ENCODE results near the gene SEPTIN7.
"Not testable (repeated sequence)": the region's sequence is repeated elsewhere in the genome, so short reads cannot be mapped to it uniquely, and the experiment has no call there.

SEPTIN7 gene

DNA sequence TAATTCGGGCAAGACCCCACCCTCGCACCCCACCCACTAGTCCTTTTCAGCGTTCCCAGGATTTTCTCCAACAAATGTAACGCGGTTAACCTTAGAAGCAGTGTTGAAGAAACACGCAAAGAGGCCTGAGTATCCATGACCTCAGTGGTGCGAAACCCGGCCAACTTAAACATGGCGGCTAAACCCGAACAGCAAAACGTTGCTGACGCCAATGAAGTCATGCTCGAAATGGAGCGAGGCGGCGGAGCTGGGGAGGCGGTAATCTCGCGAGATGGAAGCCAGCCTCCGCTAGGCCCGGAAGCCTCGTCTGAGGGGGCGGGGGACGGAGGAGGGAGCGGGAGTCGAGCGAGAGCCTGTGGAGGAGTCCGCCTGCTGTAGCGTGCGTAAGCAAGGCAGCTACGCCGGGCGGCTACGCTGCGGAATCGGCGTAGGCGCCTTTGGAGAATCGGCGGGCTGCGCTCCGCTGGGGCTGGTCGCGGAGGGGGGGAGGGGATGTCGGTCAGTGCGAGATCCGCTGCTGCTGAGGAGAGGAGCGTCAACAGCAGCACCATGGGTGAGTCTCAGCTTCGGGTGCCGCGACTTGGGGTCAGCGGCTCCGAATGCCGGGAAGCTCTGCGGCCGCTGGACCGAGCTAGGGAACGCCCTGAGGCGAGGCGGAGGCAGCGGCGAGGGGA lies at the start of gene SEPTIN7:
Gene SEPTIN7, plus strand, starts transcription at position 340 of the 674 bp plus-strand sequence. Its CDS starts 153 bp downstream, at position 493.
- peak; percentile 94 for DNase-seq

DNA sequence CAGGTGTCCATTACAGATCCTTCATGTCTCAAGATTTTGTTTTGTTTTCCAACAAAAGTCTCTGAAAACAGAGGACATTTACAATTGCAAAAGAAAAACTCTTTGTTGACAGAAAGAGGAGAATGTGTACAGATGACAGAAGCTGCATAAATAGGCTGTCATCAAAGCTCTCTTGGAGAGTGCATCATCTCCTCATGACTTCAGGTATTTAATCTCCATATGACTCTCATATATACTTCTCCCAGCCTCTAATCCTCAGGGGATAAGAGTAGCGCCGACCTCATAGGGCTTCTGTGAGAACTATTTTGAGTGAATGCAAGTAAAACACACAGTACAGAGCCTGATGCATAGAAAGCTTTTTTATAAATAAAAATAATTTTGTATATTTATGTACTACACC lies 48.1 kb upstream of the SEPTIN7 start:
- DNase-seq, result no peak

DNA sequence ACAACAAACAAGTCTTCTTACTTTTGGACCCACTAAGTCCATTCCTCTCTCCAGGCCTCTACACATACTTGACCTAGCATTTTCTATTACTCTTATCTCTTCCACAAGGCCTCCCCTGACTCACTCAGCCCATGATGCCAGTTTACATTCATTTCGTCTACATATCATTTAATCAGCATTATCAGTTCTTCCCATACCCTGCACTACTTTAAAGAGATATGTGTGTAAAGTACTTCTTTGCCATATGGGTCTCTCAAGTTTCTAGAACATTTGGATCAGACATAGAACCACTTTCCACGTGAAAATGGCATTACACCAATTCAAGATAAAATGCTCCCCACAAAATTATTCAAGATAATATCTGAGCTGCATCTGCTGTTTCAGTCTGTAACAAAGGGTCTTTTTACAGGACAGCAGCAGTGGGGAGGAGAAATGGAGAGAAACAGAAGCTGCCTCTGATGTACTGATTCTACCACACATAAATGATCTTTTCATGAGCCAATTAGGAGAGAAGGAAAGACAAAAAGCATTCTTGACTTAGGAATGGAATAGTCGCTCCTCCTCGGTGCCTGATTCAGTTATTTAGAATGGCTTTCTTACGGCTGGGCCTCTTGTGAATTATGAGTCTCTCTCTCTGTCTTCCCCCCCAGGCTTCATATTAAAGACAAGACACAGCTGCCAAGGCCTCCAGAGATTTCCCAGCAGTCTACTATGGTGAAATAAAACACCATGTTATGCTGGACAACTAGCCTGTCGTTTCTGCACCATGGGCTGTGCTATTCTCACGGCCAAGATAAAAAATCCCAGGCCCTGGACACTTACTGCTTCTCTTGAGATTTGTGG lies 46.9 kb upstream of the SEPTIN7 start:
- no peak for DNase-seq

DNA sequence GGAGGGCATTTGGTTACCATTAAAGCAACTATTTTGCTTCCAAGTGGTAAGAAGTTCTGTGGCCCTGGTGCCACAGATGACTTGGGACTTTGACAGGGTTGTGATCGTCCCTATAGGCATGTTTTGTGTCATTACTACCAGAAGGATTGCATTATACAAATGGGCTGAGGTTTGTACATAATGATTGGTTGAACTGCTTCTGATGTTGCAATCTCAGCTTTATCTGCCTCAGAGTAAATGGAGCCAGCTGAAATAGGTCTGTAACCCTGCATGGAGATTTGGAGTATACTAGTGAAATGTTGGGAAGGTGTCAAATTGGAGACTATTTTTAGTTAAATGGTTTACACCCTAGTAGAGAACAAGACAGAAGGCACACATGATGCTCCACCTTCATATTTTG lies 46.1 kb upstream of the SEPTIN7 start:
- DNase-seq, result no peak

DNA sequence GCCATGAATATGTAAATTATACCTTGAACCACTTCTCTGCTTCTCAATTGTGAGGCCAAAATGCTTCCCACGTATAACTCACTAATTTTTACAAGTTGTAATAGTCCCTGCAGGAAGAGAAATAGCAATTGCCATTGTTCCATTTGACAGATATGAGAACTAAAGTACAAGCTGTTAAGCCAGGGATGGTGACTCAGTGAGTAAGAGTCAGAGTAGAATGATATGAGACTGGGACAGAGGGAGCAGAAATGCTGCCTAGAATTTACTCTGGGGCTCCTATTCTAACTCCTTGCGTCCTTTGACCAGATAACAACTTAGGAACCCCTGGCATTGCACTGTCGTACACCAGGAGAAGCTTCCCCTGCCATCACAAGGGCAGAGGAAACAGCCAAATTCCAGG lies 45.1 kb upstream of the SEPTIN7 start:
- no peak for DNase-seq

DNA sequence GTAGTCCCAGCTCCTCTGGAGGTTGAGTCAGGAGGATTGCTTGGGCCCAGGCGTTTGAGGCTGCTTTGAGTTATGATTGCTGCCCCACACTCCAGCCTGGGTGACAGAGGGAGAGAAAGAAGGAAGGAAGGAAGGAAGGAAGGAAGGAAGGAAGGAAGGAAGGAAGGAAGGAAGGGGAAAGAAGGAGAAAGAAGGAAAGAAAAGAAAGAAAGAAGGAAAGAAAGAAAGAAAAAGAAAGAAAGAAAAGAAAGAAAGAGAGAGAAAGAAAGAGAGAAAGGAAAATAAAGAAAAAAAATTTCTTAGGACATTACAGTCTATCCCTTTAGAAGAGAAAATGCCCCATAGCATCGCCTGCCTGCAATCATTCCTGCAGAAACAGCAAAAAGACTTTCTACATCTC lies 44.4 kb upstream of the SEPTIN7 start:
- DNase-seq, result not testable (repeated sequence)

DNA sequence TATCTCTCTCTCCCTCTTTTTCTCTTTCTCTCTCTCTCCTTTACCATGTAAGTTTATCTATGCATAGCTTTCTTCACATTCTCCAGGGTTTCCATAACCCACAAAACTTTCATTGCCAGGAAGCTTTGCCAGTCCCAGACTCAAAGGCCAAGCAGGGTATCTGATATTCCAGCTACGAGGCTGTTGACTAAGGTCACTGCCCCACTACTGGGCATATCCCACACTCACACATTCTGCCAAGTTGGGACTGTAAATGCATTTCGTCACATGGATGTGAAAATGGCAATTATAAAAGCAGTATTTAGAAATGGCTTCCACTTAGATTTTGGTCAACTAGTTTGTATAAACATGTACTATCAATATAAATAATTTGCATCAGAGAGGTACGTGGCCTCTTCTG lies 43.3 kb upstream of the SEPTIN7 start:
- no peak for DNase-seq

DNA sequence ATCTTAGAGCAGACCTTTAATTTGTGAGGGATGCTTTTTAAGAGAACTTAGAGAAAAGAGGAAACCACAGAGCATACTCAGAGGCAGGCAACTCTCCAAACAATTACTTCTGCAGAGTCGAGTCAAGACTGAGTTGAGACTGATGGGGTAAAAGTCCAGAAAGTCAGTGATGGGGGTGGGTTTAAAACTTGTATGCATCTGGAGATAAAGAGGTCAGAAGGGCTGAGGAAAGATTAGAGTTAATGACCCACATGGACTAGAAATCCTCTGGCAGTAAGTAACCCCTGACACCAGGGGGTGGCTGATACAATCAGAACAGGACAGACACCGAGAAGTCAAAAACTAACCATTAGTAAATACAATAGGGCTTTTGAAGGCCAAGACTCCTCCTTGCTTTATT lies 42.4 kb upstream of the SEPTIN7 start:
- DNase-seq, result no peak

DNA sequence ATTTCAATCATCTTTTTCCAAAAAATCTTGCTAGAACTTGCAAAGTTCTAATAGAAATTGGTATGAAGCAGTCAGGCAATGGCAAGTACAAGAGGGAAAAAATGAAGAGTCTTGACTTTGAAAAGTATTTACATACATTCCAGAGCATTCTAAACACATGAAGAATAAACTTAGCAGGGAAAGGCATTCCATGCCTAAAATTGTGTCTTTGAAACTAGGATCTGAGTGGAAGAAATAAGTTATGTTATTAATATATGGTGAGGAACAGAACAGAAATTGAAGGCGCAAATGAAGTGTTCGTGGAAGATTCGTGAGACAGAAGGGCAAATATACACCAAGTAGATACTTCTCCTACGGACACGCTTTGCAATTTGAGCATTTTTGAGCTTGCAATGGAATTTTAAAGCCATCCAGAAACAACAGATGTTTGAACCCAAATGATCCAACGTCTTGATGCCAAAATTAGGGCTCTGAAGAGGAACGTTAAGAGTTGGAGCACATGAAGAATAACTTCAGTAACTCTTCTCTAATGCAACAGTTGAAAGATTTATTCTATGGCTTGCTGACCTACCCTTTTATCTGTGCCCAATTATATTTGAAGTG lies 40.6 kb upstream of the SEPTIN7 start:
- DNase-seq, result no peak

DNA sequence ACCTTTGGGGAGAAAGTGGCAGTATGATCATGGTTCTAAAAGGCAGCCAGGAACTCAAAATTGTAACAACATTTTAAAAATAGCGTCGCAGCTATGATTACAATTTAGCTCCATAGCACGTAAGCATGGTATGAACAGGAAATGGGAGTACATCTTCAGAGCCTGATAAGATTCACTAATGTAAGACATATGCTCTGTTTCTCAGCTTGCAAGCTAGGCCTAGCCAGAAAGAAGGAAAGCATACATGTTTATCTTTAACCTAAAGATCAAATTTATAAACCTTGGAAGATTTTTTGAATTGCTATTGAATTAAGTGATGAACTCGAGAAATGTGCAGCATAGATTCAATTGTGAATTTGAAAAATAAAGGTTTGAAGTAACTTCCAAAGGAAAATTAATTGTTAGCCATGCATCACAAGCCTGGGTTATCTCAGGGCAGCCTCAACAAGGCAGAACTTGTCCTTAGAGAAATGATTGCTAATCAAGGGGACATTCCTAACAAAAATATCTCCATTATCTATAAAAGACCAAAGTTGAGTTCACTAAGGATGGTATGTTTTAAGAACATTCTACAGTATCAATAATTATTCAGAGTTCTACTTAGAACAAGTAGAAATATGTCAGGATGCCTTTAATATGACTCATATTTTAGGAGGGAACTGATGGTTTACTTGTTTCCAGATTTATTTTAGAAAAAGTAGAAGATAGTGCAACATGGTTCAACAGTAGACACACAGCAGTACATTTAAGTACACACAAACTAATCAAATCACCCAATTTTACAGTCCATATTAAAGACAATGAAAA lies 38.8 kb upstream of the SEPTIN7 start:
- no peak for DNase-seq

DNA sequence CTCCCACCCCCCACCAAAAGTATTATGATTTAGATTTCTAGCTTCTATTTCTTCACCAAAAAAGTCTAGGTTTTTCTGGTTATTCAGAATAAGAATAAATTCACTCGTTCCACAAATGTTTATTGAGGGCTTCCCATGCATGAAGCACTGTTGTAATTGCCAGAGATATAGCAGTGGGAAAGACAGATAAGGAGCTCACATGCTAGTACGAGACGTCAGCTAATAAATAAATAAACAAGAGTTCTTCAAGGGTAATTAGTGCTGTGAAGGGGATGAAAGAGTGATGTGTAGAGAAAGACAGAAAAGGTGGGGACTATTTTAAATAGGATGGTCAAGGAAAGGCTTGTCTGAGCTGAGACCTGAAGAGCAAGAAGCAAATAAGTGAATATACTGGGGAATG lies 38.1 kb upstream of the SEPTIN7 start:
- no peak for DNase-seq

DNA sequence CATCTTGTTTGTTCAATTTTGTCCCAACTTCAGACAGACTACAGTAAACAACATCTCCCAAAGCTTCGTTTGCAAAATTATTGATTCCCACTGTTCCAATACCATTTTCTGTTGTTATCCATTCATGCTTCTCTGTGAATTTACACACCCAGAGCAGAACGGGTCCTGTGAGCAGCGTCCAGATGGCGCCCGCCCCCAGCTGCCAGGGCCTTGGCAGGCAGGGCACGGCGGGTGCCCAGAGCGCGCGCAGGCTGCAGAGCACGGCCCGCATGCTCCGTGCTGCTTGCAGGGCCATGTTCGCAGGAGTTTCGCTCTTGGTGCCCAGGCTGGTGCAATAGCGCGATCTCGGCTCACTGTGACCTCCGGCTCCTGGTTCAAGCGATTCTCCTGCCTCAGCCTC lies 32.5 kb upstream of the SEPTIN7 start:
- DNase-seq, result no peak

DNA sequence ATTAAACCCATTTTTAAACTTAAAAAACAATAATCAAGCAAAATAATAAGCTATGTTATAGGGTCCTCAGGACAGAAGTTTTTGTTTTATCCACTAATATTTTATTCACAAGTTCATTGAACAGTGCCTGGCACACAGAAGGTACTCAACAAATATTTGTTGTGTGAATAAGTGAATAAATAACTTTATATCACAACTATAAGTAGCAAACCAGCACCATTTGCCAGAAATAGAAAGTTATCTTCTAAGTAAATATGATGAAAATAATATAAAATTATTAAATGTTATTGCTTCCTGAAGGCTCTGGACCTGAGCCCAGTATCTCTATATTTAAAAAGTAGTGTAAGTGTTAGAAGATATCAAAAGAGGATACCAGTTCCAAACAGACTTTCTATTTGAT lies 29.1 kb upstream of the SEPTIN7 start:
- no peak for DNase-seq

DNA sequence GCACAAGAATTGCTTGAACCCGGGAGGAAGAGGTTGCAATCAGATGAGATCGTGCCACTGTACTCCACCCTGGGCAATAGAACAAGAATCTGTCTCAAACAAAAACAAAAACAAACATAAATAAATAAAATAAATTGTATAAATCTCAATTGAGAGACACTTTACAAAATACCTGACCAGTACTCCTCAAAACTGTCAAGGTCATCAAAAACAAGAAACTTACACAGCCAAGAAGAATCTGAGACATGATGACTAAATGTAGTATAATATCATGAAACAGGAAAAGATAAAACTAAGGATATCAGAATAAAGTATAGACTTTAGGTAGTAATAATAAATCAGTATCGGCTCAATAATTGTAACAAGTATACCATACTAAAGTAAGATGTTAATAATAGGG lies 26.9 kb upstream of the SEPTIN7 start:
- DNase-seq, result no peak

DNA sequence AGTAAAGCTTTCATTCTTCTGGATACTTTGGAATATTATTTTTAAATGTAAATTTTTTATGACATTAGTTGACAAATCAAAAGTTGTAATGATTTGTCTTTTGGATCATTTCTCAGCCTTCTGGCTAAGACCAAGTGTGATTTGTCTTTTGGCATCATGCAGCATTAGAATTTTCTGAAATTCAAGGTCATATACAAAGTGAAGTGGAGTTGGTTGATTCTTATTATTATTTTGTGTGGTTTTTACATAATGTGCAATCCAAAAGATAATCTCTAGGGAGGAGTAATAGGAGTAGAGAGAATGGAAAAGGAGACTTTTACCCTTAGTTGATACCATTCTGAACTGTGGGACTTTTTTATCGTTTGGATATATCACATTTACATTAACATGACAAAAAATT lies 24.2 kb upstream of the SEPTIN7 start:
- no peak for DNase-seq

DNA sequence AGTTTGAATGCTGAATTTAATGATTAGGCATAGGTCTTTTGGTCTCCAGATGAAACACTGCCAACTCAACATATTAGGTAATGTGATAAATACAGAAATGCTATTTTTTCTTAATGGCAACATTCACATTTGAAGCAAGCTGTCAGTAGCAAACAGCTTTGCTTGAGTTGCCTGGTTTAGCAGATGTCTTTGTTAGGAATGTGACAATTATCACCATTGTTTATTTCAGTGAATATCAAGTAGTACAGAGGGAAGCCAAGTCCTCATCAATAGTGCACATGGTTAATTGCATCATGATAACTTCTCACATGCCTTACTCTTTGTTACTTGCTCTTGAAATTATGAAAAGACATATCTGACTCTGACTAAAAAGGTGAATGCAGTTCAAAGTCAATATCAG lies 23.7 kb upstream of the SEPTIN7 start:
- no peak for DNase-seq

DNA sequence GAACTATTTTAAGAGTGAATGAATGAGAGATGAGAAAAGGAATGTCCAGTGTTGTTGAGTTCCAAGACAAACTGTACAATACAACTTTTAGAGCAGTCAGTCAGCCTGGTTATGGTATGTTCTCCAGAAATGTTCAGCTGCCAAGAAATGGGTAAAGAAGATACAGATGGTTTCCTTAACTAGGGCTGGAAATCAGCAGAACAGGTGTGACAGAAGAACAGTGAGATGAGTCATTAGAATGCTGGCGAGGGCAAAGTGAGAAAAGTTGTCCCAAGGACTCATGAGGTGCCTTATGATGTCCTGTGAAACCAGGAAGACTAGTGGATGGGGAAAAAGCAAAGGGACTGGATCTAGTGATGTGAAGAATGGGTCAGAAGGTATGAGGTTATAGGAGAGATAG lies 20.8 kb upstream of the SEPTIN7 start:
- DNase-seq, result no peak

DNA sequence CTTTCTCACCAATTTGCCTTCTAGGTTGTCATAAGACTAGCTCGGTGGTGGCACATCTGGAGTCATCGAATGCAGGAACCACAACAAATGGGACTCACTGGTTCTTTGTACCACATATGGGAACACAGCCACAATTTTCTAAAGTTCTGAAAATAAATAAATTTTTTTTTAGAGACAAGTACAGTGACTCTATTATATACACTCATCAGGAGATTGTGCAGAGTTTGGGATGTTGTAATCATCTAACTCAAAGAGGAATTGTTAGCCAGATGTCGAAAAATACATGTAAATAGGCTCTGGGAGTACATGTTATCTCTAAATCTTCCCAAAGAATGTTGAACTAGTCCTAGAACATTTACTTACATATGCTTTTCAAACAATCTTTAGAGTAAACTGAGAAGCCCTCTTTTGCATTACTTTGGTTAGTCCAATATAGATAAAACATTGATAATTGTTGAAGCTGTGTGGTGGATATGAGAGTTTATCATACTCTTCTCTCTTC lies 19.6 kb upstream of the SEPTIN7 start:
- no peak for DNase-seq

DNA sequence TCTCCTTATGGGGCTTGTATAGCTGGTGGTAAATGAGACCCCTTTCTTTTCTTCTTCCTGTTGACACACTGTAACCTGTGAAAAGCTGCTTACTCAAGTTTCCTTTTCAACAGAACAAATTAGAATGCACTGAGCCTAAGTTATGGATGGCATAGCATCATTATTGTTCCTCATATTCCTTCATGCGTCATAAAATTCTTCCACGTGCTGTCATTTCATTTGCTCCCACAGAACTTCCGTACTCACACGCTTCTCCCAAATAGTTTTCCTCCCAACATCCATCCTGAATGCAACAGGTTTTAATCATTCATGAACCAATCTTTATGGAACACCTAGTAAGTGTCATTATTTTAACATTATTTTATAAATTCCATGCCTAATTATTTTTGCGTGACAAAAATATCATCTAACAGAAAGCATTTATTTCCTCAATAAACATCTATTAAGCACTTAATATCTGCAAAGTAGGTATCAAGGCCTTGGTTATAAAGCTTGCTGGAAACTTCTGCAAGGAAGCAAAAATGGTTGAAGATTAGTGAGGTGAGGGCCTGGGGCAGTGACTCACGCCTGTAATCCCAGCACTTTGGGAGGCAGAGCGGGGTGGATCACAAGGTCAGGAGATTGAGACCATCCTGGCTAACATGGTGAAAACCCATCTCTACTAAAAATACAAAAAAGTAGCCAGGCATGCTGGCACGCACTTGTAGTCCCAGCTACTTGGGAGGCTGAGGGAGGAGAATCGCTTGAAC lies 18.9 kb upstream of the SEPTIN7 start:
- no peak for DNase-seq

DNA sequence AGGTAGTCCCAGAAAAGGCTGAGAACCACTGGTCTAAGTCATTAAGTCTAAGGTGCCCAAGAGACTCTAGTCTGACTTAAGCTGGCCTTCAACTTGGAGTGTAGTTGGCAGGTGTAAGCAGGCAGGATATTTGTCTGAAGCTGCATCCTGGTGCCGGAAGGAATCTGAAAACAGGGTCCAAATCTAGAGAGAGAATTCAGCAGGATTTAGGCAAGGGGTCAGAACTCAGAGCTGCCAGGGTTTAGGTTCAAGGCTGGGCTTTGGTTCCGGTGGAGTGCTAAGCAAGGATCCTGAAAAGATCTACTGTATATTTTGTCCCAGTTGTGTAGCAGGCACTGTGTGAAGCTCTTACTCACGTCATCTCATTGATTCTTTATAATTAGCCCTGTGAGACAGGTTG lies 16.5 kb upstream of the SEPTIN7 start:
- no peak for DNase-seq

DNA sequence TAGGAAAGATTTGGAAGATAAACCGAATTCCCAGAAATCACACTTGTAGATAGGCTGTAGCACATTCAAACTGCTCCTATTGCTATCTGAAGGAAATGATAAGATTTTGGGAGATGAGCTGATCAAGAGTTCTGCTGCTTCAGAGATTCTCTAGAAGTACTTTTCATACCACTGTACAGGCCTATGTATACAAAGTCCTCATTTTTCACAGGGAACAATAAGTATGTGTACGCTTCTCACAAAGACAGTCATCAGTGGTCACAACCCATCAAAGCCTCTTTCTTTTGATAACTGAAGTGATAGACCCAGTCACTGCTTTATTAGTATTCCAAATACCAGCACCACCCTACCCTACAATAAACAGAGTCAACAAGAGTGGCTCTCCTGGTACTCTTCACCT lies 15.6 kb upstream of the SEPTIN7 start:
- DNase-seq, result no peak

DNA sequence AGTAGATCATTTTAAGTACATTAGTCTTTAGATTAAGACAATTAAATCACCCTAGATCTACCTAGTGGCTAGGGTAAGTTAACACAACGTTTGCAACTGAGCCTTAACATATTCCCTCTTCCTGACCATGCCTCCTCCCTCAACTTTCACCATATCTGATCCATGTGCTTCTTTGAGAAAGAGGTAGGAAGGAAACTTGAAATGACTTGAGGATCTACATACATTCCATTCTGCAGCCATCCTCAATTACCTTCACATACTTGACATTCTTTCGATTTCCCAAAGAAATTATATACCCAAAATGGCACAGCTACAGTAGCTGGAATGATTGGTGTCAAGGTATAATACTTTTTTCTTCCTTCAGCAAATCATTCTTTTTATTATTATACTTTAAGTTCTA lies 12.9 kb upstream of the SEPTIN7 start:
- DNase-seq, result no peak
